ENCODE measurements around the gene HSCB.
A peak's percentile ranks its signal among the peaks of the same experiment; 100 is the strongest.
"Not testable (repeated sequence)": the region's sequence is repeated elsewhere in the genome, so short reads cannot be mapped to it uniquely, and the experiment has no call there.

The HSCB gene

DNA sequence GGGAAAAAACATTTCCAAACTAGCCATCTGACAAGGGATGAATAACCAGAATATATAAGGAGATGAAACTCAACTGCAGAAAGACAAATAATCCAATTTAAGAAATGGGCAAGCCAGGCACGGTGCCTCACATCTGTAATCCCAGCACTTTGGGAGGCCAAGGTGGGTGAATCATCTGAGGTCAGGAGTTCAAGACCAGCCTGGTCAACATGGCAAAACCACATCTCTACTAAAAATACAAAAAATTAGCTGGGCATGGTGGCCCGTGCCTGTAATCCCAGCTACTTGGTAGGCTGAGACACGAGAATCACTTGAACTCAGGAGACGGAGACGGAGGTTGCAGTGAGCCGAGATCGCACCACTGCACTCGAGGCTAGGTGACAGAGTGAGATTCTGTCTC, 3.0 kb upstream of the HSCB start:
- DNase-seq (ENCODE audit: low spot score): not testable (repeated sequence)

DNA sequence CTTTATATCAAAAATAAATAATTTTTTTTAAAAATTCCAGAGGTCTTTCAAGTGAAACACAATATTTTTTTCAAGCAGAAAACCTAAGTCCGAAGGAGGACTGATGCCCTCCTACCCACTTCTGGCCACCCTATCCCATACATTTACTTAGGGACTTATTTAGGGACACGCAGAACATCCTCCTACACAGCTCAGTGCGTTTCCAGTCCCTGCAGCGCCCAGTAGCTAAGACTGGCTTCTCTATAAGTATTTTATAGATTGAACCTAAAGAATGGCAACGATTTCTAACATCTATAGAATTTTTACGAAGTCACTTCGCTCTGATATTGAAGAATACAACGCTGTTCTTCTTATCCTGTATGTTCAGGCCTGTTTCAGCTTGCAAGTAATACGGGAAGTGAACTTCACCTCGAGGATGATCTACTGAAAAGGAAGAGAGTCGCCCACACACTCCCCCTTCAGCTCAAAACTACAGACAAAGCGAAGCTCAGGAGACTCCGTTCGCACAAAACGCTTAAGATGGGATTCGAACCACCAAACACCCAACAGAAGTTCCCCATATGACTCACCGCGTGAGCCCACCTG, 547 bp upstream of the HSCB start:
- no peak for DNase-seq (ENCODE audit: low spot score)

DNA sequence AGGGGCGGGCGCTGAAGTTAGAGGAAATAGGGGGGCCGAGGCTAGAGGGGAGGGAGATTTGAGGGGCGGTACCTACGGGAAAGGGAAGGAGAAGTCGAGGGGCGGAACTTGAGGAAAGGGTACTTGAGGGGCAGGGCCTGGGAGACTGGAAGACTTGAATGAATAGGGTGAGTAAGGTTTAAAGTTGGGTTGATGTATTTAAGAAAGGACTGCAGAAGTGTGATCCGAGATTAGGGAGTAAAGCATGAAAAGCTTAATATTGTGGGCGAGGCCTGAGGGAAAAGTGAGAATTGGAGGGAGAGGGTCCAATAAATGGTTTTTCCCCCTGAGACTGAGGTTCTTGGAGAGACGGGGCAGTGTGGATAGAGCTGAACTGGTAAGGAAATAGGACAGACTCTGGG, 723 bp downstream of the HSCB start:
- DNase-seq (ENCODE audit: low spot score): no peak

DNA sequence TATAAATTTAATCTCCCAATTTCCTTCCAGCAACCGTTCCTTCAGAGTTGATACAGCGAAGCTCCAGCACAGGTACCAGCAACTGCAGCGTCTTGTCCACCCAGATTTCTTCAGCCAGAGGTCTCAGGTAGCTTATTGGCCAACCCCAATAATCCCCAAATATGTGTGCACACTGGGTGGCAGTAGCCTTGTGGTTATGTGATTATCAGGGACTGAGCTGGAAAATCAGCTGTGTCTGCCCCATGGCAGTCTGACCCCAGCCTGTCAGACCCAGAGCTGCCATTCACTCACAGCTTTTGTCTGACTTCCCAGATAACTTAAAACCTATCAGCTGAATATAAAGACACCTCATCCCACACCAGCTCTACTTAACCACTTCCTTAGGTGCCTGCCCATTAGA, 2.0 kb downstream of the HSCB start:
- DNase-seq (ENCODE audit: low spot score): no peak

DNA sequence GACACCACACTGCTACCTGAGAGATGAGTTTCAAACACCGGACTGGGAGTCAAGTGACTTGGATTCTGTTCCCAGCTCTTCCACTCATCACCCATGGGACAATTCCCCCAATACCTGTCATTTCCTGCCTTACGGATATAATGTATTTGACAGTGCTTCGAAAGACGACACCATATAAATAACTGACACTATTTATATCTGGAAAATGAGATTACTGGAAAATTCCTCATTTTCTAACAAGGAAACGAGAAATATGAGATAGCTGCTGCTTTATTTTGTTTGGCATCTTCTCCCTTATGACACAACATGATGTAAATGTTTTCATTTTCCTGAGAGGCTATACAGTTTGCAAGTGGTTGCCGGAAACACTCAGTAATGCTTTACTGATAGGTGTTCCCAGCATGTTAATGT, 8.6 kb downstream of the HSCB start:
- DNase-seq (ENCODE audit: low spot score): no peak

DNA sequence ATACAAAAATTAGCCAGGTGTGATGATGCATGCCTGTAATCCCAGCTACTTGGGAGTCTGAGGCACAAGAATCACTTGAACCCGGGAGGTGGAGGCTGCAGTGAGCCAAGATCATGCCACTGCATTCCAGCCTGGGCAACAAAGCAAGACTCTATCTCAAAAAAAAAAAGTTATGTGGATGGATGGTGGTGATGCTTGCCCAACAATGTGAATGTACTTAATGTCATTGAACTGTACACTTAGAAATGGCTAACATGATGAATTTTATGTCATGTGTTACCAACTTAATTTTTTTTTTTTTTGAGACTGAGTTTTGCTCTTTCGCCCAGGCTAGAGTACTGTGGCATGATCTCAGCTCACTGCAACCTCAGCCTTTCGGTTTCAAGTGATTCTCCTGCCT, 12.7 kb downstream of the HSCB start:
- not testable (repeated sequence) for DNase-seq (ENCODE audit: low spot score)

DNA sequence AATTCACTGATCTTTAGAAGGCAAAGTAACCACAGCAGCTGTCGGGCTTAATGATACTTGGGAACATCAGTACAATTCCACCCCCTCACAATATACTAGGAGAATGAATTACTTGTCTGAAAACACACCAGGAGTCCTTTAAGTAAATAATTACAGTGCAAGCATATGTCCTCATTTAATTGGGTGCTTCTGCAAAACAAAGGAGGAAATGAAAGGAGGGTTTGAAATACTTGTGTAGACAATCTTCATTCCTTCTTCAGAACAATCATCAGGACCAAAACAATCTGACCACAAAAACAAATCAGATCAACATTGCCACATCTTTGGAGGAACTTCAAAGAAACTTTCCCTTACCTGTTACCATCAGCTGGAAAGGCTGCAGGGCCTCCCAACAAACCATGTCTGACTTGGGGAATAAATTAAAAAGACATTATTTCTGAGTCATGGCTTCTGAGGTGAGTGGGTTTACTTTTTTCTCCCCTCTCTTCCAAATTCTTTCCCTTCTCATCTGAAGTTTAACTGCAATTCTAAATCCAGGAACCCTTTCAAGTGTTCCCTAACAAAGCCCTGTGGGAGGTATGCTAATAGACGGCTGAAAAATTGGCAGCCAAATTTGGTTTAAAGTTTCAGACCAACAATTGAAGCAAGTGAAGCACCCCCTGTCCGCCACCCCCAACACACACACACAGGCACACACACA, 18.2 kb downstream of the HSCB start:
- DNase-seq (ENCODE audit: low spot score): peak; percentile 49

DNA sequence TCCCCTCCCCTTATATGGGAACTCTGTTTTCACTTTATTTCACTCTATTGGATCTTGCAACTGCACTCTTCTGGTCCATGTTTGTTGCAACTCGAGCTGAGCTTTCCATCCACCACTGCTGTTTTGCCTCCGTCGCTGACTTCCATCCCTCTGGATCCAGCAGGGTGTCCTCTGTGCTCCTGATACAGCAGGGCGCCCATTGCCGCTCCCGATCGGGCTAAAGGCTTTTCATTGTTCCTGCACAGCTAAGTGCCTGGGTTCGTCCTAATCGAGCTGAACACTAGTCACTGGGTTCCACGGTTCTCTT, 19.6 kb downstream of the HSCB start:
- no peak for DNase-seq (ENCODE audit: low spot score)

DNA sequence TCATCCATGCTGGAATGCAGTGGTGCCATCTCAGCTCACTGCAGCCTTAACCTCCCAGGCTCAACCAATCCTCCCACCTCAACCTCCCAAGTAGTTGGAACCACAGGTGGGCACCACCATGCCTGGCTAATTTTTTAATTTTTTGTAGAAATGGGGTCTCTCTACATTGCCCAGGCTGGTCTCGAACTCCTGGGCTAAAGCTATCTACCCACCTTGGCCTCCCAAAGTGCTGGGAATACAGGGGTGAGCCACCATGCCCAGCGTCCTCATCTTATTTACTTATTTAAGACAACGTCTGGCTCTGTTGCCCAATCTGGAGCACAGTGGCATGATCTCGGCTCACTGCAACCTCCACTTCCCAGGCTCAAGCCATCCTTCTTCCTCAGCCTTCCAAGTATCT, 20.2 kb downstream of the HSCB start:
- not testable (repeated sequence) for DNase-seq (ENCODE audit: low spot score)

DNA sequence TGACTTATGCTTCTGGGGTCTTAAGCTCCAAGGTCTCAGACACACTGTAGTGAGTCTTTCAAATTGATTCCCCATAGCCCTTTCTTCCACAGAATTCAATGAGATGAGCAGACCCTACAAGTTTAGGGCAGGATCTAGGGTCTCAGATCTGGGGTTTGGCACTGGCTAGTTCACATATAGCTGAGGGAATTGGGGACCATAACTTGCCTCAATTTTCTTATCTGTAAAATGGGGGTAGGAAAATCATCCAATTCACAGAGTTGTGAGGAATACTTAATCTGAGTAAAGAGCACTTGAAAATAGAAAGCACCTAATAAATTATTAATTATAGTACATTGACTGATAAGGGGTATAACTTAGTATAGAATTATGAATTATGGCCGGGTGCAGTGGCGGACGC, 24.8 kb downstream of the HSCB start:
- no peak for DNase-seq (ENCODE audit: low spot score)

DNA sequence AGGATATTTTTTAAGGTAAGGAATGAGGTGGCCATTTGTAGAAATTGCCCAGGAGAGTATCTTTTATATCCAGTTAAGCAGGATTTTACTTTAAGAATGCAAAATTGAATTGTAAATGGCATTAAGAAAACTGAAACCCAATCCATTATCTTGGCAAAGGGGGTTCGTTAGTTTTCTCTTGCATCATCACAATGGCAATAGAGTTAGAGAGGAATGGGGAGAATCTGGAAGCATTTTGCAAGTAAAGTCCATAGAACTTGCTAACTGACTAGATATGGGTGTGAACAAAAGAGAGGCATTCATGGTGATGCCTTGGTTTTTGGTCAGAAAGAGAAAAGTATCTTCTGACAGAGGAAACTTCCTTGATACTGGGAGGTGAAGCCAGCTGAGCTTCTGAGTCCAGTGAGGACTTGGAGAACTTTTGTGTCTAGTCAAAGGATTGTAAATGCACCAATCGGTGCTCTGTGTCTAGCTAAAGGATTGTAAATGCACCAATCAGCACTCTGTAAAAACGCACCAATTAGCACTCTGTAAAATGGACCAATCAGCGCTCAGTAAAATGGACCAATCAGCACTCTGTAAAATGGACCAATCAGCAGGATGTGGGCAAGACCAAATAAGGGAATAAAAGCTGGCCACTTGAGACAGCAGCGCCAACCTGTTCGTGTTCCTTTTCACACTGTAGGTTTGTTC, 27.0 kb downstream of the HSCB start:
- DNase-seq (ENCODE audit: low spot score): no peak

DNA sequence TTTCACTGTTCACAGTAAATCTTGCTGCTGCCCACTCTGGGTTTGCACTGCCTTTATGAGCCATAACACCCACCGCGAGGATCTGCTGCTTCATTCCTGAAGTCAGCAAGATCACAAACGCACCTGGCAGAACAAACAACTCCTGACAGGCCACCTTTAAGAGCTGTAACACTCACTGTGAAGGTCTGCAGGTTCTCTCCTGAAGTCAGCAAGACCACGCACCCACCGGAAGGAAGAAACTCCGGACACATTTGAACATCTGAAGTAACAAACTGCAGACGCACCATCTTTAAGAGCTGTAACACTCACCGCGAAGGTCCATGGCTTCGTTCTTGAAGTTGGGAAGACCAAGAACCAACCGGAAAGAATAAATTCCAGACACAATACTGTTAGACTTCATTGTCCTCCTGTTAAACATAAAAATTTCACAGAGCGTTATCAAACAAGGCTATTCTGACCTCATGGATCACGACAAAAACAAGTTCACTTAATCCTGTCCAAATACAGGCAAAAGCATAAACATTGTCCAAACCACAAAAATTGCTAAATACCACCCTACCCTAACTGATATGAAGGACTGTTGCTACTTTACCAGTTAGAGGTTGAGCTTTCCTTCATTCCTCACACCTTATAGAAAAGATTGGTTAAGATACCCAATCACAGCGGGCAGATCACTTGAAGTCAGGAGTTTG, 27.7 kb downstream of the HSCB start:
- DNase-seq (ENCODE audit: low spot score): no peak

DNA sequence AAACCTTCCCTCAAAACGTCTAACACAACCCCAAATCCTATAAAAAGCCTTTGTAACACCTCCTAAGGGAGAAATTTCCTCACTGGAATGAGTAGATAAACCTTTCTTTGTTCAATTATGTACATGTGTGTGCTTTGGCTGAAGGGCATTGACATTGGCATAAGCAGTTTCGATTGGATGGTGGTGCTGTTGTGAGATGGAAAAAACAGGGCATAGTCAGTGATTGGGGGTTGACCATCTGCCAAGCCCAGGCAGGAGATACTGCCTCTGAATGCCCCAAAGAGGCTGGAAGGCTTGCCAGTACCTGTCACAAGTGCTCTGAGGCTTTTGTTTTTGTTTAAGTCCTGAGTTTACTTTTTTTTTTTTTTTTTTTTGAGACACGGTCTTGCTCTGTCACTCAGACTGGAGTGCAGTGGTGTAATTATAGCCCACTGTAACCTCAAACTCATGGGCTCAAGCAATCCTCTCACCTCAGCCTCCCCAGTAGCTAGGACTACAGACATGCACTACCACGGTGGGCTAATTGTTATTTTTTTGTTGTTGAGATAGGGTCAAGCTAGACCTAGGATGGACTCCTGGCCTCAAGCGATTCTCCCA, 29.5 kb downstream of the HSCB start:
- DNase-seq (ENCODE audit: low spot score): no peak

DNA sequence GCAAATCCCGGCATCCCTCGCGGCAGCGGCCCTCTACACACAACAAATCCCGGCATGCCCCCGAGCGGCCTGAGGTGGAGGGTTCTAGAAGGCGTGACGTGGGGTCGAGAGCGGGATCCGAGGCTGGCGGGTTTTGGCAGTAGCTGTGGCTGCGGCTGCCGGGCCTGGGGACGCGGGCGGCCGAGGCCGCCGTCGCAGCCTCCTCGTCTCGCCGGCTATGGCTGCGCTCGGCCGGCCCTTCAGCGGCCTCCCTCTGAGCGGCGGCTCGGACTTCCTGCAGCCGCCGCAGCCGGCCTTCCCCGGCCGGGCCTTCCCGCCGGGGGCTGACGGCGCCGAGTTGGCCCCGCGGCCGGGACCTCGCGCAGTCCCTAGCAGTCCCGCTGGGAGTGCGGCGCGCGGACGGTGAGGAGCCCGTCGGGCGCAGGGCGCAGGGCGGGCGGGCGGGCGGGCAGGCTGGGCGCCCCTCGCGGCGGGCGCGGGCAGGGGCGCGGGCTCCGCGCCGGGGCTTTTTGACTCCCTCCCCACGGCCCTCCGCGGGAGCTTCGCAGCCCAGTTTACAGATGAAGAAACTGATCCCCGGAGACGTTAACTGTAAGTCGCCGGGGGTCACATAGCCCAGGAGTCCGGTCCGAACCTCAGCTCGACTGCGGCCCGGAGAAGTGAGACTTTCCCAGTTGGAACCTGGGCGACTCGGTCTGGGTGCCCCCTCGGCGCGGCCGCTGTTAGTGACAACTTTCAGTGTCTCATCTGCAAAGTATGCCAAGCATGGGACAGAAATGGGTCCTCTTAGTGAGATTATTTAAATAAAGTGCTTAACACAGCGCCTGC, 31.0 kb downstream of the HSCB start, which contains the start of gene CCDC117:
Gene CCDC117, plus strand, starts transcription at position 63 of the 828 bp plus-strand sequence. Its CDS starts 155 bp downstream, at position 218.
- DNase-seq (ENCODE audit: low spot score): peak; percentile 93

DNA sequence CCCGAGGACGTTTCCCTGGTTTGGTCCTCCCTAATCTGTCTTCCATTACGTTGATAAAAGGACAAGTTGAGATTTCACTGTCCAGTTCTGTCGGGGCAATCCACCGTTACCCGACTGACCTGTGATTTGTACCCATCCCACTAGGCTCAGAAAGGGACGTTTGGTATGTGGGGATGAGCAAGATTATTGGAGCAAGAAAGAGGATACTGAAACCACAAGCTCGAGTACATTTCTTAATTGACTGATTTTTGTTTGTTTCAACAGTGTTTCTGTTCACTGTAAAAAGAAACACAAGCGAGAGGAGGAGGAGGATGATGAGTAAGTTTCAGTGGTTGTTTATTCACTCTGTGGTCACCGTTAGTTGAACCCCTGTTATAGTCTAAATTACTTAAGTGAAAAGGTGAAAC, 31.6 kb downstream of the HSCB start:
- DNase-seq (ENCODE audit: low spot score): no peak

DNA sequence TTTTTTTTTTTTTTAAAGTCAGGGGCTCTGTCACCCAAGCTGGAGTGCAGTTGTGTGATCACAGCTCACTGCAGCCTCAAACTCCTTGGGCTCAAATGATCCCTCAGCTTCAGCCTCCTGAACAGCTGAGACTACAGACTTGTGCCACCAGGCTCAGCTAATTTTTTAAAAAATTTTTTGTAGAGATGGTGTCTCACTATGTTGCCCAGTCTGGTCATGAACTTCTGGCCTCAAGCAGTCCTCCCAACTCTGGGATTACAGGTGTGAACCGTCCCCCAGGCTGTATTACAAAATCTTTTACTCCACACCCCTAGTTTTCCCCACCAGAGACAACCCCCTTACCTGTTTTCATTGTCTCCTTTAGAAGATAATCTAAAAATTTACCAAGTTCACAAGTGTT, 32.5 kb downstream of the HSCB start:
- DNase-seq (ENCODE audit: low spot score): no peak

DNA sequence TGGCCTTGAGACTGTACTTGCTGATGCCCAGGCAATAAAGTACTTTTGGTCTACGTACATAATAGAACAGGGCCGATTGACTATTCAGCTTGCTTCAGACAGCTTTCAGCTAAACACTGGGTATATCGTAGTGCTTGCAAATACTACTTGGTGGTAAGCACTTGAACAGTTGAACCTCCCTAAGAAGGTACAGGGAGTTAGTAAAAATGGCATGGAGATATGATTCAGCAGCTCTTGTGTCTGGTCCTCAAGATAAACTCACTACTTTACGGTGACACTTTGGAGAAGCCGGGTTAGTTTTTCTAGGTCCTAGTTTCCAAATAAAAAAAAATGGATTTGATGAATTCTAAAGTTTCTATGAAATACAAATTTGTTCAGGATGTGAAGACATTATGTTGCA, 38.0 kb downstream of the HSCB start:
- DNase-seq (ENCODE audit: low spot score): no peak

DNA sequence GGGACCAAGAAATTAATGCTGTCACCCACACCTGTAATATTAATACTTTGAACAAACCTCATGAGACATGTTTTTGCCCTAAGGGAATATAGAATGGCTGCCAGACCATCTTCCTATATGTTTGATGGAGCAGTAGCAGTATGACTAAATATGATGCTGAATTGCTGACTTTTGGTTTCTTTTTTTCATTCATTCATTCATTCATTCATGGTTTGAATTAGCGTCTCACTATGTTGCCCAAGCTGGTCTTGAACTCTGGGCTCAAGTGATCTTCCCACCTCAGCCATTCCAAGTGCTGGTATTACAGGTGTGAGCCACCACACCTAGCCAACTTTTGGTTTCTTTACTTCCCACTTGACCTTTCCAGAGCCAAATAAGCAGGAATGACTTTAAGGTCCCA, 38.5 kb downstream of the HSCB start:
- no peak for DNase-seq (ENCODE audit: low spot score)

DNA sequence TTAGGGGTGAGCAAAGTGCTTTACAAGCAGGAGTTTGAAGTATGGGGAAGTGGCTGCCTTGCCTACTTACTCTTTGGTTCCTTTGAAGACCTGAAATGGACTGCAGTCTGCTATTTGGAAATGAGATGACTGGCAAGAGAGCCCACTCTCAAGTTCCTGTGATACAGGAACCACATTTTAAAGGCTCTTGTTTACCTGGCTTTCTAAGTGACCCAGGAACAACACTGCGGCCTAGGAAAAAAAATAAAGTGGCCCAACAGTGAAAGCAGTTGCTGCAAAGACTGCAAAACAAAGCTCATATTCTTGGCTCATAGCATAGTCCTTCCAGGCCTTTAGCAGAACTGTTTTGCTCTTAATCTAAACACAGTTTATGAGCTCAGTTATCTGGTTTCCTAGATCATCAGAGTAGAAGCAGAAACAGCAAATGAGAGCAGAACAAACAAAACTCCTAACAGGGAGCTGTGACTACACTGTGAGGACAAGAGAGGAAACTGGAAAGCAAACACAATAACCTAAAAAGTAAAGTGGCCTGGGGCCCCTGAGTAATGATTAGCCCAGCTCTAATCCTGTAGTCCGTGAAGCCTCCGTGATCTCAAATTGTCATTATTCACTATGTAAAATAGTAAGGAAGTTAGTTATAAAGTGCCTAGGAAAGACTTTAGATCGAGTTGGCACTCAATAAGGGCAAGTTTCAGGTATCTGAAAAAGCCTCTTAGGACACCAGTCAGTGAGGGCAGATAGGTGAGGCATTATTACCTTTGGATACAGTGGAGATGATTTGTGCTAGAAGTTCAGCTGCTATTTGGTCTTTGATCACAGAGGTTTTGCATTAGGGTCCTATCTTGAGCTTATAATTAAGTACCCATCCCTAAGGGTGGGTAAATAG, 42.2 kb downstream of the HSCB start:
- no peak for DNase-seq (ENCODE audit: low spot score)

DNA sequence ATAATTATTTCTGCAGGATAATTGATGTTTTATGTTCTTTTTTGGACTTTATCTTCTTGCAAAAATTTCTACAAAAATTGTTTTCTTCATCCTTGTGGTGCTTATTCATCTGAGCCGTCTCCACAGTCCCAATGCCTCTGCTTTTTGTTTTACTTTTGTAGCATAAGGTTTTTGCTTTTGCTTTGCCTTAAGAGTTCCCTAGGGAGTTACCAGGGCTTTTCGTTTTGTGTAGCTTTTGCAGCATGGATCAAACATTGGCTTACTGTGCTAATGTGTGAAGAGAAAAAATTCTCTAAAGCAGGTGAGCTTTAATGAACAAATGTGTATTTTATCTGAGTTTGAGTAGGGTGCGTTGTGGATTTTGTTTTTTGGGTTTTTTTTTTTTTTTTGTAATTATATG, 46.8 kb downstream of the HSCB start:
- no peak for DNase-seq (ENCODE audit: low spot score)

DNA sequence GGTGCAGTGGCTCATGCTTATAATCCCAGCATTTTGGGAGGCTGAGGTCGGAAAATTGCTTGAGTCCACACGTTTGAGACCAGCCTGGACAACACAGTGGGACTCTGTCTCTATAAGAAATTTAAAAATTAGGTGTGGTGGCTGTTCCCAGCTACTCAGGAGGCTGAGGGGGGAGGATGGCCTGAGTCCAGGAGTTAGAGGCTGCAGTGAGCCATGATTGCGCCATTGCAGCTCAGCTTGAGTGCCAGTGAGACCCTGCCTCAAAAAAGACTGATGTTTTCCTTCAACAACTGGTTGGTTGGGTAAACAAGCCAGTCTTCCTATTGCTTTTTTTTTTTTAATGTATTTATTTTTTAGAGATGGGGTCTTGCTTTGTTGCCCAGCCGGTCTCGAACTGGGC, 49.3 kb downstream of the HSCB start:
- DNase-seq (ENCODE audit: low spot score): no peak
